Activated T-cell treated with anti-CD3 and anti-CD28 coated beads, Interleukin-2, amount 50 U/mL, for 72 hours (primary cell): ENCODE data around the gene LRMDA. TPM values are rescaled to one million over a fixed set of nuclear protein-coding genes. Genes with fewer than 3 reads are reported as not detected.

Experiments used
- ATAC-seq, 2 donors: fragments of 150-1000 bp; cut with Tn5 transposase; replicated peaks in 1 of 2; 2 replicates each; pipeline ENCODE4 v1.10.0; 2021; ENCODE audit warnings: moderate library complexity in 2 of 2, mild to moderate bottlenecking in 1 of 2
- DNase-seq, 2 donors: peaks; one replicate each; pipeline ENCODE4 v3.0.0; 2021 to 2022; ENCODE audit warnings: mixed read lengths in 1 of 2
- H3K27ac Mint-ChIP-seq: one replicate; pipeline ENCODE4 v1.8.0; 2022; ENCODE audit warnings: mild to moderate bottlenecking, moderate library complexity, mixed read lengths
- H3K27me3 Mint-ChIP-seq: one replicate; pipeline ENCODE4 v1.8.0; 2022; ENCODE audit warnings: low read depth, mixed read lengths
- H3K36me3 Mint-ChIP-seq, 2 donors: one replicate each; pipeline ENCODE4 v1.8.0; 2022; ENCODE audit warnings: mixed read lengths in 2 of 2, mild to moderate bottlenecking in 1 of 2; ENCODE audit not compliant: insufficient read depth in 2 of 2
- H3K4me1 Mint-ChIP-seq: one replicate; pipeline ENCODE4 v1.8.0; 2022; ENCODE audit warnings: low read depth, mixed read lengths
- H3K4me3 Mint-ChIP-seq, 2 donors: one replicate each; pipeline ENCODE4 v1.8.0; 2022; ENCODE audit warnings: mild to moderate bottlenecking in 2 of 2, mixed read lengths in 2 of 2, moderate library complexity in 2 of 2
- H3K9me3 Mint-ChIP-seq, 2 donors: one replicate each; pipeline ENCODE4 v1.8.0; 2022; ENCODE audit warnings: mixed read lengths in 2 of 2
- total RNA-seq, 2 donors: library from RNA; stranded (reverse); gene quantifications; one replicate each; pipeline ENCODE4 v1.2.3, GENCODE V29; 2022

LRMDA gene
- total RNA-seq, 2 donors from 2014 or later = not detected

DNA sequence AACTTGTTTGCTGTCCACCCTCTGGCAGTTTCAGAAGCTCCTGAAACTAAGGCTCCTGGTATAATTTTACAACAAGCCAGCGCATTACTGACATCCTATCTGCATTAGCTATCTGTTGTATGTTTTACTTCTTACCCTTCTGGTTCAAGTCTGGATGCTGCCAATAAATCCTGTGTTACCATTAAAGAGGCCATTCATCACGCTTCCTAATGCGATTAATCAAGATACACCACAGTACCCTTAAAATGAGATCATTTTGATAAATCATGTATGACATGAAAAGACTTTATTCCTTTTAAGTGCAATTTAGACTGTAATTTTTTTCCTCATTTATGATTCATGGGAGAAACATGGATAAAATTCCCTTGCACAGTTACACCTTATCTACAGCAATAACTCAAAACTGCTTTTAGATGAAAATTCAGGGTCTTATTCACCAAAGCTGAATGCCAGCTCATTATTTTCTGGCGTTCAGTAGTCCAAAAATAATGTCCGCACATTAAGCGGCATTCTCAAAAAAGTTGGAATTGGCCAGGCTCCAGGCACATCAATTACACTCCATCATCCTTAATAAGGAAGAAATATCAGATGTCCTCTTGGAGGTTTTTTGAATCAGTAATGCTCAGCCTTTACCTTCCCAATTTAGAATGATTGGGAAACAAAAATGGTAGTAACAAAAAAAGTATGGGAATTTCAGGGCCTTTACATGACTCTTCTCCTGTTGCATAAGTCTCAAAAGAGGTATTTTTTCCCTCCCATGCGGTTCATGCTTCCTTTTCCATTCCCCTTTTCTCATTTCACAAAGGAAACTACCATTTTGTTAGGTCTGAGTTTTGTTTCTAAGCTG is 878.5 kb downstream of the LRMDA start:
- Mint-ChIP-seq H3K27me3 (no peaks in the 10 kb centered on the region), H3K4me1 (no peaks in the 10 kb centered on the region), H3K27ac (no peak overlapping the region), H3K4me3 (no peak overlapping the region), H3K9me3 (no peaks in the 10 kb centered on the region), H3K36me3 (no peaks in the 10 kb centered on the region)
- DNase-seq (no peak), ATAC-seq (no peak)

- DNase-seq (no peak), ATAC-seq (no peak)
- Mint-ChIP-seq H3K4me1 (no peaks in the 10 kb centered on the region), H3K36me3 (no peaks in the 10 kb centered on the region), H3K4me3 (no peak overlapping the region), H3K27ac (no peak overlapping the region), H3K9me3 (no peaks in the 10 kb centered on the region), H3K27me3 (no peaks in the 10 kb centered on the region)
Measured at GRCh38 chr10:76310588-76311080, 879.2 kb downstream of the LRMDA start.

DNA sequence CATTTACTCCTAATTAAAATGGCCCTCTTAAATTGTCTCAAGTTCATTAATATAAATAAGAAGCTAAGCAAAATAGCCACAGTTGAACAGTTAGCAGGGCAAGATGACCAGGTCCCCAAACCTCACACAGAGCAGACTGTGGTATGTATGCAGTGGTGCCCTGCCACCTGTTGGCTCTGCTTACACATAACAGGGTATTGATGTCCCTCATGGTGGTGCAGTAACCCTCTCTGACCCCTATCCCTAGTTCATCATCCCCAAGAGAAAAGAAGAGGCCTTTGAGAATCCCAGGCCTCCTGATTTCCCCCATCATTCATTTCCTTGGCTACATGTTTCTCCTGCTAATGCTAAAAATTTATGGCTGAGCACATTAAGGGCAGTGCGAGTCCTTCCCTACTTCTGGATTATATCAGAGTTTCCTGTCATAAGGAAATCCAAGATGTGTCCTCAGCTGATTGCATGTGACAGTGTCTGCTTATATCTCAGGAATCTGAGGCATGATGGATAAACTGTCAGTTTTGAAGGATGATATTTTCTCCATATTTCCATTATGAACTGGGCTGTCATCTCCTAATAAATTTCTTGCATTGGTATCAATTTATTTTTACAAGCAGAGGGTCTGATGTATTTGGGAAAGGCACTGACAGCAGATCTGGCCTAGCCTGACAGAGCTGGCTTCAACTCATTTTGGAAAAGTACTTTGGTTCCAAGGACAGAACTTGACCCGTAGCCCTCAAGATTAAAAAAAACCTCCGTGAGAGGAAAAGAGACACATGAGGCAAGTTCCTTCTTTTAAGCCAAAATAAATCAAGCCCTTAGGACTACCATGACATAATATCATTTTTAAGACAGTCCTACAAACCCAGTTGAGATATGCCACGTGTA is 880.6 kb downstream of the LRMDA start:
- ATAC-seq (peak in 1 of 2 donors; percentile 50), DNase-seq (peak in 1 of 2 donors; percentile 1)
- no peaks in the 10 kb centered on the region for H3K27me3 Mint-ChIP-seq
- H3K4me3 Mint-ChIP-seq = no peak overlapping the region
- no peaks in the 10 kb centered on the region for H3K36me3 Mint-ChIP-seq
- H3K9me3 Mint-ChIP-seq = no peaks in the 10 kb centered on the region
- H3K27ac Mint-ChIP-seq = no peak overlapping the region
- H3K4me1 Mint-ChIP-seq = no peaks in the 10 kb centered on the region

GRCh38 chr10:76315240-76315639 is 883.8 kb downstream of the LRMDA start:
- H3K27me3 Mint-ChIP-seq = no peaks in the 10 kb centered on the region
- DNase-seq (no peak), ATAC-seq (no peak)
- H3K36me3 Mint-ChIP-seq = no peaks in the 10 kb centered on the region
- no peaks in the 10 kb centered on the region for H3K9me3 Mint-ChIP-seq
- H3K4me3 Mint-ChIP-seq = no peak overlapping the region
- no peaks in the 10 kb centered on the region for H3K4me1 Mint-ChIP-seq
- no peak overlapping the region for H3K27ac Mint-ChIP-seq

- H3K4me3 Mint-ChIP-seq = no peak overlapping the region
- no peak for ATAC-seq
- no peak overlapping the region for H3K27ac Mint-ChIP-seq
- H3K4me1 Mint-ChIP-seq = no peaks in the 10 kb centered on the region
- no peaks in the 10 kb centered on the region for H3K9me3 Mint-ChIP-seq
- H3K27me3 Mint-ChIP-seq = no peaks in the 10 kb centered on the region
- H3K36me3 Mint-ChIP-seq = no peaks in the 10 kb centered on the region
- no peak for DNase-seq
Measured at GRCh38 chr10:76316234-76316633, 884.8 kb downstream of the LRMDA start.

DNA sequence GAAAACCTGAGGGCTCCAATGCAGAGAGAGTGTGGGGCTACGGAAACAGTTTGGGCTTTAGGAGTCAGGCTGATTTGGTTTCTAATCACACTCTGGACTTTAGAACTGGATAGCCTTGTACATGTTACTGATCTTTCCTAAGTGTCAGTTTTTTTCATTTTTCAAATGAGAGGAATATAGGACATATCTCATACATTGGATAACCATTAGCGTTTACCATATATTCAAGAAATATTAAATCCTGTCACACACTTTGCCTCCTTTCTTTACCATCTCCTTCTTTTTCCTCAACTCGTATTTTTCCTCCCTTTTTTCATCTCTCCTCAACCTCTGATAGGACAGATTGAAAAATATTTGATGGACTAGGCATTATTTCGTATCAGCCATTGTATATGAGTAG is 885.7 kb downstream of the LRMDA start:
- H3K4me3 Mint-ChIP-seq = no peak overlapping the region
- H3K27me3 Mint-ChIP-seq = no peaks in the 10 kb centered on the region
- no peak for ATAC-seq
- H3K4me1 Mint-ChIP-seq = no peaks in the 10 kb centered on the region
- H3K9me3 Mint-ChIP-seq = no peaks in the 10 kb centered on the region
- no peak for DNase-seq
- H3K27ac Mint-ChIP-seq = no peak overlapping the region
- no peaks in the 10 kb centered on the region for H3K36me3 Mint-ChIP-seq

GRCh38 chr10:76318211-76318610 is 886.8 kb downstream of the LRMDA start:
- Mint-ChIP-seq H3K4me1 (no peaks in the 10 kb centered on the region), H3K27me3 (no peaks in the 10 kb centered on the region), H3K36me3 (no peaks in the 10 kb centered on the region), H3K27ac (no peak overlapping the region), H3K9me3 (no peaks in the 10 kb centered on the region), H3K4me3 (no peak overlapping the region)
- DNase-seq (no peak), ATAC-seq (no peak)

GRCh38 chr10:76319661-76320060 is 888.2 kb downstream of the LRMDA start:
- no peaks in the 10 kb centered on the region for H3K9me3 Mint-ChIP-seq
- DNase-seq (no peak), ATAC-seq (no peak)
- H3K36me3 Mint-ChIP-seq = no peaks in the 10 kb centered on the region
- H3K4me3 Mint-ChIP-seq = no peak overlapping the region
- H3K27ac Mint-ChIP-seq = no peak overlapping the region
- no peaks in the 10 kb centered on the region for H3K27me3 Mint-ChIP-seq
- no peaks in the 10 kb centered on the region for H3K4me1 Mint-ChIP-seq

- DNase-seq (no peak), ATAC-seq (no peak)
- no peaks in the 10 kb centered on the region for H3K4me1 Mint-ChIP-seq
- H3K36me3 Mint-ChIP-seq = no peaks in the 10 kb centered on the region
- no peaks in the 10 kb centered on the region for H3K27me3 Mint-ChIP-seq
- H3K27ac Mint-ChIP-seq = no peak overlapping the region
- H3K4me3 Mint-ChIP-seq = no peak overlapping the region
- no peaks in the 10 kb centered on the region for H3K9me3 Mint-ChIP-seq
Measured at GRCh38 chr10:76324283-76324682, 892.9 kb downstream of the LRMDA start.

GRCh38 chr10:76327441-76327840 is 896.0 kb downstream of the LRMDA start:
- ATAC-seq = no peak
- no peak overlapping the region for H3K4me3 Mint-ChIP-seq

DNA sequence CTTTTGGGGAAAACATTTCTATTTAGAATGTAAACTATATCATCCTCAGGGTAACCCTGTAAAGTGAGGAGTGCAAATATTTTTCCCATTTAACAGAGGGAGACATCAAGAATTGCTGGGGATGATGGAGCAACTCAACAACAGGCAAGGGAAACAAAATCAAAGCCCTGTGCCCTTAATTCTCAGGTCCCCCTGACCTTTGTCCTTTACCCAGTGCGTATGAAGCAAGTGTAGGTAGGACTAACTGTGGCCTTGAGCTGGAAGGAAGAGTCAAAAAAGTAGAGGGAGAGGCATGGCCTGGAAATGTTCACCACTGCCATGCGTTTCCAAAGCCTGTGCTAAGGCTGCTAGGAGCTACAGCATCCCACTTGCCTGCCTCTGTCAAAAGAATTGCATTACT is 896.9 kb downstream of the LRMDA start:
- ATAC-seq = no peak
- no peak overlapping the region for H3K27ac Mint-ChIP-seq
- H3K4me1 Mint-ChIP-seq = no peaks in the 10 kb centered on the region
- H3K4me3 Mint-ChIP-seq = no peak overlapping the region
- peaks cover 0 to 3% of the 10 kb centered on the region in 2 donors for H3K9me3 Mint-ChIP-seq
- H3K36me3 Mint-ChIP-seq = no peaks in the 10 kb centered on the region
- no peak for DNase-seq
- H3K27me3 Mint-ChIP-seq = no peaks in the 10 kb centered on the region

More at GRCh38 chr10:76327441-76327840, 896.0 kb downstream of the LRMDA start:
- no peaks in the 10 kb centered on the region for H3K27me3 Mint-ChIP-seq
- H3K27ac Mint-ChIP-seq = no peak overlapping the region
- no peaks in the 10 kb centered on the region for H3K4me1 Mint-ChIP-seq
- no peaks in the 10 kb centered on the region for H3K36me3 Mint-ChIP-seq
- DNase-seq = no peak
- H3K9me3 Mint-ChIP-seq = peaks cover 0 to 2% of the 10 kb centered on the region in 2 donors

DNA sequence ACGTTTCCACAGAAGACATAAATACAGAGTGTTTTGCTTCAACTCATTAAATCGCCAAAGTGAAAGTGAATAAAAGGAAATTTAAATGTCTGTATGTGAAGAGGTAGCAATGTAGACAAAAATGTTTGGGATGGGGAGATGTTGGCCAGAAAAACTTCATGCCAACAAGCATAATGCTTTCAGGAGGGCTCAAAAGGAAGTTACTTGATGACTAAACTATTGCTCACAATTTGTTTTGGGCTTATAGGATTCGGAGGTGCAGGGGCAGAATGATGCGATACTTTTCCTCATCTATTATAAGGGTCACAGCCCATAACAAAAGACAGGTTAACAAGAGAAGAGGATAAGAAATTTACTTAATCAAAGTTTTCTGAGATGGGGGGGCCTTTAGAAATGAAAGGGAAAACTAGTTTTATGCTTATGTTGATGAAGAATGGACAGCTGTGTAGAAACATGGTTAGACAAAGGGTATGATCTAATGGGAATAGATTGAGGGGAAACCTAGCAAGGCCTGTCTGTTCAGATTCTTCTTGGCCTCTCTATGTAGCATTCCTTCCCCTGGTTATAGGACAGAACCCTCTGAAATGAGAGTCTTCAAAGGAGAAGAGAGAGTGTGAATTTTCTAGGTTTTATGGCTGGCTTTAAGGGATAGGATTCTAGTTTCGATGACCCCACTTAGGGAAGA is 898.6 kb downstream of the LRMDA start:
- Mint-ChIP-seq H3K9me3 (peaks cover 0 to 3% of the 10 kb centered on the region in 2 donors), H3K4me1 (no peaks in the 10 kb centered on the region), H3K36me3 (no peaks in the 10 kb centered on the region), H3K27me3 (no peaks in the 10 kb centered on the region), H3K4me3 (no peak overlapping the region), H3K27ac (no peak overlapping the region)
- DNase-seq (no peak), ATAC-seq (no peak)

- DNase-seq (no peak), ATAC-seq (no peak)
- H3K27ac Mint-ChIP-seq = no peak overlapping the region
- no peaks in the 10 kb centered on the region for H3K4me1 Mint-ChIP-seq
- H3K9me3 Mint-ChIP-seq = peaks cover 0 to 4% of the 10 kb centered on the region in 2 donors
- no peaks in the 10 kb centered on the region for H3K36me3 Mint-ChIP-seq
- no peaks in the 10 kb centered on the region for H3K27me3 Mint-ChIP-seq
- H3K4me3 Mint-ChIP-seq = no peak overlapping the region
Measured at GRCh38 chr10:76331742-76332141, 900.3 kb downstream of the LRMDA start.
